ENCODE measurements around the gene ATG10. TPM values are rescaled to one million over a fixed set of nuclear protein-coding genes. Genes with fewer than 3 reads are reported as not detected.

The ATG10 gene
- total RNA-seq, 1 experiment from 2014 or later: 11.8 TPM

- POLR2A ChIA-PET (ENCODE audit: unreplicated experiment): no interaction called here
- Histone ChIP-seq H3K4me2 (ENCODE audit: low read length) (no peak overlapping the region), H3K4me1 (ENCODE audit: insufficient read depth, low read length) (no peaks in the 10 kb centered on the region), H2AFZ (ENCODE audit: low read length) (no peak overlapping the region), H3K36me3 (ENCODE audit: low read depth, low read length) (no peaks in the 10 kb centered on the region; the same call in 1 of the 2 replicates), H3K79me2 (ENCODE audit: low read length) (no peaks in the 10 kb centered on the region), H3K27me3 (ENCODE audit: low read length) (no peaks in the 10 kb centered on the region), H3K9me2 (replicated peaks; ENCODE audit: low read length) (no peaks in the 10 kb centered on the region), H3K9me3 (ENCODE audit: low read length) (no peaks in the 10 kb centered on the region), H3K4me3 (ENCODE audit: low read length) (no peak overlapping the region), H4K20me1 (ENCODE audit: low read length) (no peaks in the 10 kb centered on the region; the same call in 1 of the 2 replicates), H3F3A (ENCODE audit: low read length, unreplicated experiment) (no peaks in the 10 kb centered on the region), H3K9ac (ENCODE audit: low read length) (no peak overlapping the region), H3K27ac (ENCODE audit: low read length) (no peak overlapping the region)
- DNase-seq (no peak), ATAC-seq (no peak)
- TF ChIP-seq EZH2 (IDR thresholded peaks at IDR 0.05; ENCODE audit: low read length, unreplicated experiment) (no peak), CTCF (conservative IDR thresholded peaks at IDR 0.05; ENCODE audit: low read depth, low read length) (no peak), EZH2phosphoT487 (IDR thresholded peaks at IDR 0.05; ENCODE audit: borderline replicate concordance, low read length) (no peak)
- BruUV-seq (replicated peaks): no TSS peak
- intact Hi-C loops (cut with micrococcal nuclease): no loop called here
- CTCF ChIA-PET: no interaction called here
Measured at GRCh38 chr5:82111191-82111590, 139.4 kb downstream of the ATG10 start.

- no peak overlapping the region for H3K9ac ChIP-seq (ENCODE audit: low read length)
- POLR2A ChIA-PET (ENCODE audit: unreplicated experiment): no interaction called here
- BruUV-seq (replicated peaks): no TSS peak
Measured at GRCh38 chr5:82115858-82116257, 144.0 kb downstream of the ATG10 start.

GRCh38 chr5:82119889-82120288 is 148.1 kb downstream of the ATG10 start:
- TF ChIP-seq EZH2 (IDR thresholded peaks at IDR 0.05; ENCODE audit: low read length, unreplicated experiment) (no peak), EZH2phosphoT487 (IDR thresholded peaks at IDR 0.05; ENCODE audit: borderline replicate concordance, low read length) (no peak), CTCF (conservative IDR thresholded peaks at IDR 0.05; ENCODE audit: low read depth, low read length) (no peak)
- no TSS peak for BruUV-seq (replicated peaks)
- ChIA-PET CTCF (interaction anchor here (1.1 kb wide), 1 partner anchor 46 kb away, joined by 3 read pairs; no protein-coding TSS in a partner anchor), POLR2A (ENCODE audit: unreplicated experiment) (no interaction called here)
- H3K4me3 ChIP-seq (ENCODE audit: low read length): no peak overlapping the region
- DNase-seq: no peak
- intact Hi-C loops (cut with micrococcal nuclease): no loop called here
- no peaks in the 10 kb centered on the region for H3K4me1 ChIP-seq (ENCODE audit: insufficient read depth, low read length)
- H3K9me2 ChIP-seq (replicated peaks; ENCODE audit: low read length): no peaks in the 10 kb centered on the region
- H3K9ac ChIP-seq (ENCODE audit: low read length): no peak overlapping the region
- no peaks in the 10 kb centered on the region for H3K36me3 ChIP-seq (ENCODE audit: low read depth, low read length)
- no peaks in the 10 kb centered on the region for H3K79me2 ChIP-seq (ENCODE audit: low read length)
- no peak overlapping the region for H3K4me2 ChIP-seq (ENCODE audit: low read length)
- no peaks in the 10 kb centered on the region for H3F3A ChIP-seq (ENCODE audit: low read length, unreplicated experiment)
- H3K27me3 ChIP-seq (ENCODE audit: low read length): no peaks in the 10 kb centered on the region
- ATAC-seq: no peak
- no peaks in the 10 kb centered on the region for H4K20me1 ChIP-seq (ENCODE audit: low read length)
- H2AFZ ChIP-seq (ENCODE audit: low read length): no peak overlapping the region
- no peaks in the 10 kb centered on the region for H3K9me3 ChIP-seq (ENCODE audit: low read length)
- no peak overlapping the region for H3K27ac ChIP-seq (ENCODE audit: low read length)

More at GRCh38 chr5:82115858-82116257, 144.0 kb downstream of the ATG10 start:
- H3F3A ChIP-seq (ENCODE audit: low read length, unreplicated experiment): no peaks in the 10 kb centered on the region
- H3K4me3 ChIP-seq (ENCODE audit: low read length): no peak overlapping the region
- H3K9me3 ChIP-seq (ENCODE audit: low read length): no peaks in the 10 kb centered on the region
- DNase-seq (no peak), ATAC-seq (no peak)
- no peak overlapping the region for H3K27ac ChIP-seq (ENCODE audit: low read length)
- H2AFZ ChIP-seq (ENCODE audit: low read length): no peak overlapping the region
- intact Hi-C loops (cut with micrococcal nuclease): no loop called here
- no peaks in the 10 kb centered on the region for H3K36me3 ChIP-seq (ENCODE audit: low read depth, low read length)
- H3K4me1 ChIP-seq (ENCODE audit: insufficient read depth, low read length): no peaks in the 10 kb centered on the region
- H3K9me2 ChIP-seq (replicated peaks; ENCODE audit: low read length): no peaks in the 10 kb centered on the region
- no peak overlapping the region for H3K4me2 ChIP-seq (ENCODE audit: low read length)
- no peaks in the 10 kb centered on the region for H3K79me2 ChIP-seq (ENCODE audit: low read length)
- no peaks in the 10 kb centered on the region for H3K27me3 ChIP-seq (ENCODE audit: low read length)
- CTCF ChIA-PET: no interaction called here
- no peaks in the 10 kb centered on the region for H4K20me1 ChIP-seq (ENCODE audit: low read length)
- no peak for TF ChIP-seq CTCF (conservative IDR thresholded peaks at IDR 0.05; ENCODE audit: low read depth, low read length)
